ENCODE data around the gene PBX2.

The PBX2 gene

DNA sequence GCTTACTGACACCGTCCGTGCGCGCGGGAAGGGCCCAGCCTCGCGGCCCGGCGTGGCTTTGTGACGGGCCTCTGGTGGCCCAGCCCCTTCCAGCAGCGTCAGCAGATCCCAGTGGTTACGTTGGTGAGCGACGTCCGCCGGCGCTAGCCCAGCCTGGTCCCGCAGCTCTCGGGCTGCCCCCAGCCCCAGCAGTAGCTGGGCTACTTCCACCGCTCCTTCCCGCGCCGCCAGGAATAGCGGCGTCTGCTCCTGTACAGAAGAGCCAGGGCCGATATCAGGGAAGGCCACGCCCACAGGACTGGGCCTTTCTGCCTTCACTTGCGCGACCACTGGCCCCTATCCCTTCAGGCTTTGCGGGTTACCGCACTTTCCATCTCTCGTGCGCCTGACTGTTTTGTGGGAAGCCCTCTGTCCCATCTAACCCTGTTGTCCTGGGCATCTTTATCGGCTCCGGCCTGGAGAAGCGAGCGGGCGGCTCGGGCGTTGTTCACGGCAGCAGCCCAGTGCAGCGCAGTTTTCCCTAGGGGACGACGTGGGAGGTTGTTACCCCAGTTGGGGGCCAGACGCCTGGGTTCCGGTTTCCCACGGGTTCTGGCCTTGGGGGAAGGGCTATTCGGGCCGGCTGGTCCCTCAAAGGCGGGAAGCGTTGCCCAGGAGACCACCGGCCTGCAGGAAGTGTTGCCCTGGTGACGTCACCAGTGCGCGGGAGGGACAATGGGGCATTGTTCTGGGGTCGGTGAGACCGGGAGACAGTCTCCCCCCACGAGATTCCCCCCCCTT is 6.1 kb upstream of the PBX2 start:
- TF ChIP-seq EZH2 (optimal IDR thresholded peaks at IDR 0.05; ENCODE audit: low read depth, low read length) (no peak), EZH2phosphoT487 (IDR thresholded peaks at IDR 0.05; ENCODE audit: low read length) (no peak)
- TF ChIP-seq, protein P1, sequence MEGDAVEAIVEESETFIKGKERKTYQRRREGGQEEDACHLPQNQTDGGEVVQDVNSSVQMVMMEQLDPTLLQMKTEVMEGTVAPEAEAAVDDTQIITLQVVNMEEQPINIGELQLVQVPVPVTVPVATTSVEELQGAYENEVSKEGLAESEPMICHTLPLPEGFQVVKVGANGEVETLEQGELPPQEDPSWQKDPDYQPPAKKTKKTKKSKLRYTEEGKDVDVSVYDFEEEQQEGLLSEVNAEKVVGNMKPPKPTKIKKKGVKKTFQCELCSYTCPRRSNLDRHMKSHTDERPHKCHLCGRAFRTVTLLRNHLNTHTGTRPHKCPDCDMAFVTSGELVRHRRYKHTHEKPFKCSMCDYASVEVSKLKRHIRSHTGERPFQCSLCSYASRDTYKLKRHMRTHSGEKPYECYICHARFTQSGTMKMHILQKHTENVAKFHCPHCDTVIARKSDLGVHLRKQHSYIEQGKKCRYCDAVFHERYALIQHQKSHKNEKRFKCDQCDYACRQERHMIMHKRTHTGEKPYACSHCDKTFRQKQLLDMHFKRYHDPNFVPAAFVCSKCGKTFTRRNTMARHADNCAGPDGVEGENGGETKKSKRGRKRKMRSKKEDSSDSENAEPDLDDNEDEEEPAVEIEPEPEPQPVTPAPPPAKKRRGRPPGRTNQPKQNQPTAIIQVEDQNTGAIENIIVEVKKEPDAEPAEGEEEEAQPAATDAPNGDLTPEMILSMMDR (IDR thresholded peaks at IDR 0.05; ENCODE audit: low read length) = no peak
- H3K27ac ChIP-seq (ENCODE audit: low read length) = peak overlapping the region; percentile 91
- DNase-seq = peak; percentile 56
- peak overlapping the region; percentile 83 for H3K4me3 ChIP-seq (ENCODE audit: low read length)
- H3K9me3 ChIP-seq (replicated peaks; ENCODE audit: insufficient read depth, low read length) = no peaks in the 10 kb centered on the region
- peaks cover 28% of the 10 kb centered on the region for H3K4me1 ChIP-seq (ENCODE audit: low read length)
- peak overlapping the region; percentile 60 for H2AFZ ChIP-seq (ENCODE audit: low read length)
- H4K20me1 ChIP-seq (ENCODE audit: insufficient read depth, low read length) = no peaks in the 10 kb centered on the region
- peaks cover 16% of the 10 kb centered on the region for H3K79me2 ChIP-seq (ENCODE audit: low read length)
- H3K4me2 ChIP-seq (ENCODE audit: low read depth, low read length) = peak overlapping the region; percentile 88
- H3K9ac ChIP-seq (ENCODE audit: low read length) = peak overlapping the region; percentile 98
- H3K9me2 ChIP-seq (replicated peaks; ENCODE audit: insufficient read depth, low read length) = no peaks in the 10 kb centered on the region
- H3K36me3 ChIP-seq (replicated peaks; ENCODE audit: insufficient read depth, low read length) = no peaks in the 10 kb centered on the region
- H3K27me3 ChIP-seq (replicated peaks; ENCODE audit: insufficient read depth, low read length) = peaks cover 12% of the 10 kb centered on the region
- H3F3A ChIP-seq (ENCODE audit: insufficient read depth, low read length) = peaks cover 18% of the 10 kb centered on the region; the same call in 1 of the 2 replicates

DNA sequence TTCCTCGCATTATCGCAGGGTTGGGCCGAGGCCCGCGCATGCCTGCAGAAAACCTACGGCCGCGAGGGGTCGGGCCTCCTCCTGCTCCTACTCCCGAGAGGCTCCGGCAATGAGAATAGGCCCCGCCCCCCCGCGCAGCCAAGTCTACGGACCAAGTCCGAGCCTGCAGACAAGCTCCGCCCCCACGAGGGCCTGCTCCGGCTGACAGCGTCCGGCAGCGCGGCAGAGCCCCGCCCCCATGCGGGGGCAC is 5.6 kb upstream of the PBX2 start:
- Histone ChIP-seq H3K4me3 (ENCODE audit: low read length) (peak overlapping the region; percentile 83; the same call in 1 of the 2 replicates), H3K4me1 (ENCODE audit: low read length) (peaks cover 31% of the 10 kb centered on the region), H3K4me2 (ENCODE audit: low read depth, low read length) (no peak overlapping the region; the same call in 1 of the 2 replicates), H3F3A (ENCODE audit: insufficient read depth, low read length) (peaks cover 21% of the 10 kb centered on the region; the same call in 1 of the 2 replicates), H4K20me1 (ENCODE audit: insufficient read depth, low read length) (no peaks in the 10 kb centered on the region), H3K9me2 (replicated peaks; ENCODE audit: insufficient read depth, low read length) (no peaks in the 10 kb centered on the region), H3K27ac (ENCODE audit: low read length) (peak overlapping the region; percentile 91; the same call in 1 of the 2 replicates), H3K27me3 (replicated peaks; ENCODE audit: insufficient read depth, low read length) (peaks cover 7% of the 10 kb centered on the region), H3K79me2 (ENCODE audit: low read length) (peaks cover 19% of the 10 kb centered on the region), H3K9me3 (replicated peaks; ENCODE audit: insufficient read depth, low read length) (no peaks in the 10 kb centered on the region), H3K9ac (ENCODE audit: low read length) (no peak overlapping the region), H3K36me3 (replicated peaks; ENCODE audit: insufficient read depth, low read length) (no peaks in the 10 kb centered on the region), H2AFZ (ENCODE audit: low read length) (no peak overlapping the region)
- peak; percentile 100 for DNase-seq
- no peak for TF ChIP-seq EZH2phosphoT487 (IDR thresholded peaks at IDR 0.05; ENCODE audit: low read length)

DNA sequence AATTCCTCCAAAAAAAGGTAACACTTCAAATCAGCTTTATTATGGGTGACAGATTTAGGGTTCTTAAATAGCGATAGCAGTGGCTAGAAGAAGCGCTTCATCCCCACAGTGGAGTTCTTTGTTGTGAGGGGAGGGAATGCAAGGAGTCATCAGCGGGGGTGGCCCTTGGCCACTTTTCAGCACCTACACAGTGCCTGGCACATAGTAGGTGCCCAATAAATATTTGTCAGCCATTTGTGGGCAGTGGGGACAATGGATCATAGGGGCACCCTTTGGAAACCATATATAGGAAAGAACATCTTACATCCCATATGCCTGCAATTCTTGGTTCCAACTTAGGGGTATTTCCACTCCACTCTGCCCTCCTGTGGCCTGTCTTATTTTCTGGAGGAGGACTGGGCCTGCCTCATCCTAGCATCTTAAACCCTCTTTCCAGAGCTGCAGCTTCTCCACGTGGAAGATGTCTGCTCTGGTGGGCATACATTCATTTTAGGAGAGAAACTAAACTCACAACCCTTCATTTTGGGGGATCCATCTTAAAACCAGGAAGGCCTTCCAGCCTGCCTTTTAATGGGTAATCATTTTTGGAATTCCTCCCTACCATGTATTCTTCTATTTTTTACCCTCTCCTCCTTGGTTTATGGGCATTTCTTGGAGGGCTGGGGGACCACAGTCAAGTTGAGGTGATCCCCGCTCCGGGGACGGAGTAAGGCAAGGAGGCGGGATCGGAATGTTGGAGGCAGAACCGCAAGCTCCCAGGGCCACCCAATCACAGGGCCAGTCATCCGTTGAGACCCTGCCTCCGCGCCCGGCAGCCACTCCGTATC is 5.0 kb upstream of the PBX2 start:
- peak; percentile 47 for DNase-seq
- Histone ChIP-seq H3K27ac (ENCODE audit: low read length) (peak overlapping the region; percentile 63), H3F3A (ENCODE audit: insufficient read depth, low read length) (peaks cover 21% of the 10 kb centered on the region; the same call in 1 of the 2 replicates), H3K9me2 (replicated peaks; ENCODE audit: insufficient read depth, low read length) (no peaks in the 10 kb centered on the region), H3K9me3 (replicated peaks; ENCODE audit: insufficient read depth, low read length) (no peaks in the 10 kb centered on the region), H3K36me3 (replicated peaks; ENCODE audit: insufficient read depth, low read length) (no peaks in the 10 kb centered on the region), H3K27me3 (replicated peaks; ENCODE audit: insufficient read depth, low read length) (peaks cover 4% of the 10 kb centered on the region; the same call in 1 of the 2 replicates), H4K20me1 (ENCODE audit: insufficient read depth, low read length) (no peaks in the 10 kb centered on the region), H3K9ac (ENCODE audit: low read length) (peak overlapping the region; percentile 65), H2AFZ (ENCODE audit: low read length) (0 out of 2 replicates have a peak overlapping the region, but pooled peaks have one; percentile 22), H3K79me2 (ENCODE audit: low read length) (peaks cover 19% of the 10 kb centered on the region), H3K4me2 (ENCODE audit: low read depth, low read length) (peak overlapping the region; percentile 89), H3K4me1 (ENCODE audit: low read length) (peaks cover 31% of the 10 kb centered on the region), H3K4me3 (ENCODE audit: low read length) (peak overlapping the region; percentile 63)
- TF ChIP-seq EZH2phosphoT487 (IDR thresholded peaks at IDR 0.05; ENCODE audit: low read length) (no peak), EZH2 (optimal IDR thresholded peaks at IDR 0.05; ENCODE audit: low read depth, low read length) (no peak)
- TF ChIP-seq, protein P1 (IDR thresholded peaks at IDR 0.05; ENCODE audit: low read length) = peak; percentile 67

Measured in MM.1S (cell line).